IMR-90 (cell line): ENCODE results near the gene TMEM245.

Source experiments
- CEBPB ChIP-seq: IDR thresholded peaks from 2 replicates; pipeline ENCODE4 v1.6.1; 2012; ENCODE audit warnings: low read depth, low read length, improper control_type of control experiment
- FOS ChIP-seq: fragments of 150-350 bp; IDR thresholded peaks from 2 replicates; pipeline ENCODE4 v1.6.1; 2016; ENCODE audit warnings: low read depth, low read length
- MAFK ChIP-seq: IDR thresholded peaks from 2 replicates; pipeline ENCODE4 v1.6.1; 2012; ENCODE audit warnings: low read depth, low read length, improper control_type of control experiment
- MAZ ChIP-seq: IDR thresholded peaks from 2 replicates; pipeline ENCODE4 v1.6.1; 2012; ENCODE audit warnings: low read depth, mild to moderate bottlenecking, low read length, improper control_type of control experiment, moderate library complexity, borderline replicate concordance
- MXI1 ChIP-seq: IDR thresholded peaks from 2 replicates; pipeline ENCODE4 v1.6.1; 2012; ENCODE audit warnings: low read depth, mild to moderate bottlenecking, low read length, moderate library complexity, borderline replicate concordance
- NFE2L2 ChIP-seq: fragments of 150-350 bp; IDR thresholded peaks from 2 replicates; pipeline ENCODE4 v1.6.1; 2016; ENCODE audit warnings: low read depth, mild to moderate bottlenecking, low read length
- POLR2A ChIP-seq: IDR thresholded peaks from 2 replicates; pipeline ENCODE4 v1.6.1; 2012; ENCODE audit warnings: mild to moderate bottlenecking, low read depth, low read length
- RAD21 ChIP-seq: IDR thresholded peaks from 2 replicates; pipeline ENCODE4 v1.6.1; 2012; ENCODE audit warnings: low read length, improper control_type of control experiment
- USF2 ChIP-seq: fragments of 150-350 bp; IDR thresholded peaks from 2 replicates; pipeline ENCODE4 v1.6.1; 2017; ENCODE audit warnings: mild to moderate bottlenecking, antibody characterized with exemption, low read length, low read depth
- TF ChIP-seq, protein P1 (sequence below): conservative IDR thresholded peaks from 2 replicates; pipeline ENCODE4 v1.5.1; 2012; ENCODE audit warnings: mild to moderate bottlenecking, low read depth, low read length, improper control_type of control experiment
- TF ChIP-seq, protein P2 (sequence below): fragments of 150-350 bp; IDR thresholded peaks from 2 replicates; pipeline ENCODE4 v1.6.1; 2016; ENCODE audit warnings: low read depth, mild to moderate bottlenecking, low read length, moderate library complexity, borderline replicate concordance

- TF ChIP-seq, protein P1, sequence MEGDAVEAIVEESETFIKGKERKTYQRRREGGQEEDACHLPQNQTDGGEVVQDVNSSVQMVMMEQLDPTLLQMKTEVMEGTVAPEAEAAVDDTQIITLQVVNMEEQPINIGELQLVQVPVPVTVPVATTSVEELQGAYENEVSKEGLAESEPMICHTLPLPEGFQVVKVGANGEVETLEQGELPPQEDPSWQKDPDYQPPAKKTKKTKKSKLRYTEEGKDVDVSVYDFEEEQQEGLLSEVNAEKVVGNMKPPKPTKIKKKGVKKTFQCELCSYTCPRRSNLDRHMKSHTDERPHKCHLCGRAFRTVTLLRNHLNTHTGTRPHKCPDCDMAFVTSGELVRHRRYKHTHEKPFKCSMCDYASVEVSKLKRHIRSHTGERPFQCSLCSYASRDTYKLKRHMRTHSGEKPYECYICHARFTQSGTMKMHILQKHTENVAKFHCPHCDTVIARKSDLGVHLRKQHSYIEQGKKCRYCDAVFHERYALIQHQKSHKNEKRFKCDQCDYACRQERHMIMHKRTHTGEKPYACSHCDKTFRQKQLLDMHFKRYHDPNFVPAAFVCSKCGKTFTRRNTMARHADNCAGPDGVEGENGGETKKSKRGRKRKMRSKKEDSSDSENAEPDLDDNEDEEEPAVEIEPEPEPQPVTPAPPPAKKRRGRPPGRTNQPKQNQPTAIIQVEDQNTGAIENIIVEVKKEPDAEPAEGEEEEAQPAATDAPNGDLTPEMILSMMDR = no peak
- TF ChIP-seq POLR2A (no peak), FOS (no peak), RAD21 (no peak), USF2 (no peak), MAZ (no peak), CEBPB (no peak), NFE2L2 (no peak), MXI1 (no peak), MAFK (no peak)
- TF ChIP-seq, protein P2, sequence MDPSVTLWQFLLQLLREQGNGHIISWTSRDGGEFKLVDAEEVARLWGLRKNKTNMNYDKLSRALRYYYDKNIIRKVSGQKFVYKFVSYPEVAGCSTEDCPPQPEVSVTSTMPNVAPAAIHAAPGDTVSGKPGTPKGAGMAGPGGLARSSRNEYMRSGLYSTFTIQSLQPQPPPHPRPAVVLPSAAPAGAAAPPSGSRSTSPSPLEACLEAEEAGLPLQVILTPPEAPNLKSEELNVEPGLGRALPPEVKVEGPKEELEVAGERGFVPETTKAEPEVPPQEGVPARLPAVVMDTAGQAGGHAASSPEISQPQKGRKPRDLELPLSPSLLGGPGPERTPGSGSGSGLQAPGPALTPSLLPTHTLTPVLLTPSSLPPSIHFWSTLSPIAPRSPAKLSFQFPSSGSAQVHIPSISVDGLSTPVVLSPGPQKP = no peak
These were observed 37.0 kb upstream of the TMEM245 start for GRCh38 chr9:109156708-109157107.
